ENCODE results near the gene ADAP1.

The ADAP1 gene

DNA sequence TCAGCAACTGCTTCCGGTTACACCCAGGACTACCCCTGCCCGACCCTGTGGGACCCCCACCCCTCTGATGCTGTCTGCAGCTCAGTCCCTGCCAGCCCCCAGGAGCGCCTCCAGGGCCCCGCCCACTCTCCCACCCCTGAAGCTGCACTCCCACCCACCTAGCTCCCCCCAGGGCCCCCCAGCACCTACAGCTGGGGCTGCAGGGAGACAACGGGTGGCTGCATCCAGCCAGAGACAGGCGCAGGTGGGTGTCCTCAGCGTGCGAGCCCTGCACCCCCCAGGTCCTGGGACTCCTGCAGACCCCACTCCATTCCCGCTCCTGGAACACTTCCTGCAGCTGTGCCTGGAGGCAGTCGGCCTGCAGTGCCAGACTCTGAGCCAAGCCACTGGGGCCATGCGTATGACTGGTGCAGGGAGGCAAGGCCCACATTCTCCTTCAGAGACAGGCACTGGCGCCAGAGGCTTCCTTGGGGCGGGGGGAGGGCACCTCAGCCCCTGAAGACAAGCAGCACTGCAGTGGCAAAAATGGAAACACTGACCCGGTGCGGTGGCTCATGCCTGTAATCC is 34.6 kb upstream of the ADAP1 start:
- DNase-seq: no peak

DNA sequence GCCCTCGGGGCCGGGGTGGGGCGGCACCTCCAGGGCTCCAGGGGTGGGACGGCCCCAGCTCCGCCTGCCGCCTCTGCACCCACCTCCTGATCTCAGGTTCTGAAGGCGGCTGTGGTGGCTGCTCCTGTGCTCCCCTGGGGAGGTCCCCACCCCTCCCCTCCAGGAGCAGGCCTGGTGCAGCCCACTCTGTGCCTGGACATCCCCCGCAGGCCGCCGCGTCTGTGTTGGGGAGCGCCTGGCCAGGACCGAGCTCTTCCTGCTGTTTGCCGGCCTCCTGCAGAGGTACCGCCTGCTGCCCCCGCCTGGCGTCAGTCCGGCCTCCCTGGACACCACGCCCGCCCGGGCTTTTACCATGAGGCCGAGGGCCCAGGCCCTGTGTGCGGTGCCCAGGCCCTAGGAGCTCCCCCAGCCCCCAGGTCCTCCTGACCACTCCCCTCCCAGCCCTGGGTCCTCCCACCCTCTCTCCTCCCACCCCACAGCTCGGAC is 34.0 kb upstream of the ADAP1 start:
- no peak for DNase-seq

DNA sequence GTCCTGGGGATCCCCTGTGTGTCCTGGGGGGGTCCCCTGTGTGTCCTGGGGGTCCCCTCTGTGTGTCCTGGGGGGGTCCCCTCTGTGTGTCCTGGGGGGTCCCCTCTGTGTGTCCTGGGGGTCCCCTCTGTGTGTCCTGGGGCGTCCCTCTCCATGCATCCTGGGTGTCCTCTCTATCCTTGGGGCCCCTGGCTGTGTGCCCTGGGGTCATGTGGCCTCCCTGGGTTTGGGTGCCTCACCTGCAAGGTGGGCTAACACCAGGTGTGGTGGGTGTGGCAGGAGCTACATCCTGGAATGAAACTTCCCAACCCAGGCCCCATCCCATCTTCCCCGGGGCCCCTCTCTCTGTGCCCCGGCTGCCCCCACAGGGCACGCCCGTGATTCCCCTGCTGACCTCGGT is 33.4 kb upstream of the ADAP1 start:
- DNase-seq: no peak

DNA sequence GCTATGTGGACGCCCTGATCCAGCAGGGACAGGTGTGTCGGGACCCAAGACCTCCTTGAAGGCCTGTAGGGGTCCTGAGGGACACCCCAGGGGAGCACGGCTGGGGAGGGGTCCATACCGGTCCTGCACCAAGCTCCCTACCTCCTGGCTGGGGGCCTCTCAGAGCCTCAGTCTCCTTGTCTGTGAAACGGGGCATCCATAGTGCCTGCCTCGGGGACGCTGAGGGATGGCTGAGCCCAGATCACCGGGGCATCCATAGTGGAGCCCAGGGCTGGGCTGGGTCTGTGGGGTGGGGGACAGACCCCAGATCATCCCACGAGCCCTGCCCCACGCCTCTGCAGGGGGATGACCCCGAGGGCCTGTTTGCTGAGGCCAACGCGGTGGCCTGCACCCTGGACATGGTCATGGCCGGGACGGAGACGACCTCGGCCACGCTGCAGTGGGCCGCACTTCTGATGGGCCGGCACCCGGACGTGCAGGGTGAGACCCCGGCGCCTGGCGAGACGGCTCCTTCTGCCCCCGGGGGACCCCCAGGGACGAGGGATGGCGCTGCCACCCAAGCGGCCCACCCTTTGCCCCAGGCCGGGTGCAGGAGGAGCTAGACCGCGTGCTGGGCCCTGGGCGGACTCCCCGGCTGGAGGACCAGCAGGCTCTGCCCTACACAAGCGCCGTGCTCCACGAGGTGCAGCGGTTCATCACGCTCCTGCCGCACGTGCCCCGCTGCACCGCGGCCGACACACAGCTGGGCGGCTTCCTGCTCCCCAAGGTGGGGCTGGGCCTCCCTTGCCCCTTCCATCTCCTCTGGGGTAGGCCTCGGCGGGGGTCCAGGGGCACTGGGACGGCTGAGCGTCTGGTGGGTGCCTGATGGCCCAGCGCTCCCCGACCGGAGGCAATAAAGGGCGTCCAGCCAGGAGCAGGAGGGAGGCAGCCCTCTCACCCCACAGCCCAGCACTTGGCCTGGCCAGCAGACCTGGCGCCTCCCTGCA is 32.6 kb upstream of the ADAP1 start:
- no peak for DNase-seq

DNA sequence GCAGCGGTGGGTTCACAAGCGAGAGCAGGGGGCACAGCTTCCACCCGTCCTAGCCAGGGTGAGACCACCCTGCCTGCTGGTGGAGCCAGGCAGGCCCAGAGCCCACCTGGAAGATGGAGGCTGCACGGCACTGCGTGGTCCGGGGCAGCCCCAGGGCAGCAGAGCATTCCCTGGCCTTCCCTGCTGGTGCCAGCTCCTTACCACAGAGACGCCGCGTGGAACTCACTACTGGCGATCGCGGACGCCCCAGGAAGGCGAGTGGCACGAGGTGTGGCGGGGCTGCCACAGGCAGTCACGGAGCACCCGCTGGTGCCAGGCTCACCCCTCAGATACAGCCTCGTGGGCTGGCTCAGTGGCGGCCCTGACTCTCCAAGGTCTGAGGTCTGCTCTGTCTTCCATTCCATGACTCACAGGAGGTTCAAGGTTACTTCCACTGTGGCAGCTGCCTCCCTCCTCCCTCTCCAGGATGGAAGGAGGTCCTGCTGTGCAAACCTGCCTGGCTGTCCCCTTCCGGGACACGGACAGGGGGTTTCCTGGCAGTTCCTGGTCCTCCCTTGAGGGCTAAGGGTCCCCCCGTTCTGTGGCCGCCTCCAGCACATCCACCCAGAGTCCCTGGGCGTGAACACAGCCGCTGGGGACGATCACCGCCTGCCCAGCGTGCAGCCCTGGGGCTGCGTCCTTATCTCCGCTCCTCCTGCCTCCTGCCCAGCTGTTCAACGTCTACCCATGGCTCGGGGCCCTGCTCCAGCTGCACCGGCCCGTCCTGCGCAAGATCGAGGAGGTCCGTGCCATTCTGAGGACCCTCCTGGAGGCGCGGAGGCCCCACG is 31.6 kb upstream of the ADAP1 start:
- DNase-seq: no peak

GRCh38 chr7:985127-985416 is 30.6 kb upstream of the ADAP1 start:
- no peak for DNase-seq

- DNase-seq: no peak
Observed at GRCh38 chr7:984361-985126, 30.1 kb upstream of the ADAP1 start.

- no peak for DNase-seq
Observed at GRCh38 chr7:983616-984071, 29.2 kb upstream of the ADAP1 start.

DNA sequence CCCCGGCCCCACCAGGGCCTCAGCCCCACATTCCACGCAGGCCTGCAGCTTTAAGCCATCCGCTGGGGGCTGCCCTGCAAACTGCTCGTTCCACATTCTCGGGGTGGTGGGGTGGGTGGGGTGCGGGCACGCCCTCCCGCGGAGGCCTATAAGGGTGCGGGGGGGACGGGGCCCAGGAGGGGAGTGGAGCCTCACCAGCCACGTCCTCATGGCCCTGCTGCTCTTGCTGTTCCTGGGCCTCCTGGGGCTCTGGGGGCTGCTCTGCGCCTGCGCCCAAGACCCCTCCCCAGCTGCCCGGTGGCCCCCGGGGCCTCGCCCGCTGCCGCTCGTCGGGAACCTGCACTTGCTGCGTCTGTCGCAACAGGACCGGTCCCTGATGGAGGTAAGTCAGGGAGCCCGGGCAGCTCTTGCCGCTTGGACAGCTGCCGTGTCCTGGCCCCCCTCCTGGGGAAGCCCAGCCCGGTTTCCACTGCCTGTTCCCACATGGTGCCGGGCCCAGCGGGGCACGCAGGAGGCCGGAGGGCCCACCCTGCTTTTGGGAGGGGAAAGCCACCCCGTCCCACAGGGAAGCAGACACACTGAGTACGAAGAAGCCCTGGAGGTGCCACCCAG is 28.6 kb upstream of the ADAP1 start, which contains the start of gene CYP2W1:
Gene CYP2W1 (plus strand): TSS at position 178 of the 612 bp plus-strand sequence. CDS start 31 bp downstream, at position 209.
- DNase-seq: no peak

GRCh38 chr7:982511-983003 is 28.1 kb upstream of the ADAP1 start:
- no peak for DNase-seq

DNA sequence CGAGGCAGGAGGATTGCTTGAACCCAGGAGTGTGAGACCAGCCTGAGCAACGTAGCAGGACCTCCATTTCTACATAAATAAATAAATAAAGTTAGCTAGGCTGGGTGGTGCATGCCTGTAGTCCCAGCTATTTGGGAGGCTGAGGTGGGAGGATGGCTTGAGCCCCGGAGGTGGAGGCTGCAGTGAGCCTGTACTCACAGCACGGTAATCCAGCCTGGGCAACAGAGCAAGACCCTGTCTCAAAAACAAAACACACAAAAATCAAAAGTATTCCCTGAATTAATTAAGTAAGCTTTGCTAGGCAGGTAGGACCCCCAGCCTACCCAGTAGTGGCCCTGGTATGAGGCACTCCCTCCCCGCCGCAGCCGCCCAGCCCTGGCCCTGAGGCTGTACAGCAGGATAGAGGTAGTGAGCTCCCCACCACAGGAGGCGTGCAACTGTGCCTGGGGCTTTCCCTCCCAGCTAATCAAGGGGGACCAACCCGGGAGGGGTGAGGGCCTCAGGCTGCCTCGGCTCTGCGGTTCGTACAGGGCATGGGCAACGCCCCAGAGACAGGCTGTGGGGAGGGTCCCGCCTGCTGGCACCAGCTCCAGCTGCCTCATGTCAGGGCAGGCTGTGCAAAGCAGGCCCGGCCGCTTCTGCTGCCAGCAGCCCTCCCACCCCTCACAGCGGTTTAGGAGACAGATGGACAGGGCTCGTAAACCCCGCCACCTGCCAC is 27.5 kb upstream of the ADAP1 start:
- no peak for DNase-seq

DNA sequence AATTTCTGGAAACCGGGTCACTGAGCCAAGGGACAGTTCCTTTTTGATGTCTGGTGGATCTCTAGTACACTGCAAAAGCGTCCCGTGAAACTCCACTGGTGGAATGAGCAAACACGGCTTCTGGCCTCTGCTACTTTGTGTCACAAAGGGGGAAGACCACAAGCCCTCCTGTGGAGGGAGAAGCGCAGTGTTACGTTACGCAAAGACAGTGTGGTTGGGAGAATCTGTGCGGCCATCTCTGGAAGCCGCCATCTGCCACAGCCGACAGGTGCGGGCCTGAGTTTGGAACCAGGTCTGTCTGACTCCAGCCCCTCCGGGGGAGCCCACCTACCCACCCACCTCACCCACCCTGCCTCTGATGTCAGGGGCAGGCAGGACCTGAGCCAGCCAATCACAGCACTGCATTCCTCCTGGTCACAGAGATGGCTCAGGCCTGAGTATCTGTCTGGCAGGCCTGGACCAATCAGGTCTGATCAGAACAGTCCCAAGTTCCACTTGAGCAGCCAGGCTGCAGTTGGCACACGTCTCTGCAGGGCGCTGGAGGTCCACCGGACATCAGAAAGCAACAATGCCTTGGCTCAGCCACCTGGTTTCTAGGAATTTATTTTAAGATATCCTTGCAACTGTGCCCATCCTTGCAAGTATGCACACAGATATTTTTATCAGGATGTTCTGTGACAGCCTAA is 25.5 kb upstream of the ADAP1 start:
- no peak for DNase-seq

DNA sequence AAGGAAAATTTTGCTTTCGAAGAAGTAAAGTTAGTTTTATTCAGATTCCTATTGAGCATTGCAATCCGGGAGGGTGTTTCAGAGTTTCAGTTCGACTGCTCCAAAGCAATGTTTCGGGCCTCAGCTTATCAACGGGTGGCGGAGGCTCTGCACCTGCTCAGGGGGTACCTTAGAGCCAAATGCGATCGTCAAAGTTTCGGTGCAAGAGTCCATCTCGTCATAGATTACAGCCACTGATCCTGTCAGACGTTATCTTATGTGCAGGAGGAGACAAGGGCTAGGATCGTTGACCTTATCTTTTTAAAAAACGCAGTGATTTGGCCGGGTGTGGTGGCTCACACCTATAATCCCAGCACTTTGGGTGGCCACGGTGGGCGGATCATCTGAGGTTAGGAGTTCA is 24.7 kb upstream of the ADAP1 start:
- DNase-seq: no peak

- no peak for DNase-seq
Observed at GRCh38 chr7:978416-979091, 24.1 kb upstream of the ADAP1 start.

- DNase-seq: no peak
Observed at GRCh38 chr7:978049-978346, 23.5 kb upstream of the ADAP1 start.

DNA sequence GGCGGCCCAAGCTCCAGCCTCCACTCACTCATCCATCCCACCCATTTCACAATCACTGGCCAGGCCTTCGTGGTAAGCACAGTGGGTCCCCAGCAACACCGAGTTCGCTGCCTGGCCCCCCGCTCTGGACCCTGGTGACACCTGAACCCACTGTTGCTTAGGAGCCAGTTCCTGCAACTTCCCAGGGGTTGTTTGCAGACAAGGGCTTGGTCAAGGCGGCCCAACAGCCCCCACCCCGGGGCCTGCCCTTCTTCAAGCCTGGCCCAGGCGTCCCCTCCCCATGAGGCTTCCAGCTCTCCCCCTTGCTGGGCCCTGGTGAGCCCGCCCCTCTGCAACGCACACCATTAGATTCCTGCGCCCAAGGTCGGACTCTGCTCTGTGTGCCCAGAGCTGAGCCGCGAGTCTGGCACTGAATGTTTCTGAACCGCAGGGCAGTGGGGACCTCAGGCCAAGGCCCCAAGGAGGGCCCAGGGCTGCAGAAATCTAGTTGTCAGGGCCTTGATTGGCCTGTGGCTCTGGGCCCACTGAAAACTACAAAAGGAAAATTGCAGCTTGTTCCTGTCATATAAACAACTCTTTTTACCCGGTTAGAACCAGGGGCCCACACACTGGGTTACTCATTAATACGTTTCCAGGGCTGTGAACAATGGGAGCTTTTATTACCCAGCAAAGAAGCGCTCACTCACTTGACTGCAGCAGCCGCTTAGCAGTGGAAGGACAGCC is 23.0 kb upstream of the ADAP1 start:
- peak in 1 of 2 donors; percentile 12 for DNase-seq

DNA sequence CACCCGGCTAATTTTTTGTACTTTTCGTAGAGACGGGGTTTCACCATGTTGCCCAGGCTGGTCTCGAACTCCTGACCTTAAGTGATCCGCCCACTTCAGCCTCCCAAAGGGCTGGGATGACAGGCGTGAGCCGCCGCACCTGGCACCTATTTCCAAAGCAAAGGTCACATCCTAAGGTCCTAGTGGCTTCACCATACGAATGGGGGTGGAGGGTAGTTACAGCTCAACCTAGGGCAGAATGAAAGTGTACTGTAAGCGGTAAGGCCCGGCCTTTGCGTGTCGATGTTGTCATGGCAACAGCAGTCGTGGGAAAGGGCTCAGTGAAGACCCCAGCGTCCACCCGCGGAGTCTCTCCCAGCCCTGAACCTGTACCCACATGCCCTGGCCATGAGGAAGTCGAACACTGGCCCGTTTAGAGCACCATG is 22.4 kb upstream of the ADAP1 start:
- DNase-seq: no peak

GRCh38 chr7:975702-976473 is 21.4 kb upstream of the ADAP1 start:
- no peak for DNase-seq

Data from inflammatory macrophage (primary cell).